ENCODE results near the gene CDH4. TPM values are rescaled to one million over a fixed set of nuclear protein-coding genes. Genes with fewer than 3 reads are reported as not detected.

CDH4 gene
- total and polyA plus RNA-seq, 3 experiments from 2014 or later: 0.22 TPM; not detected in 2

DNA sequence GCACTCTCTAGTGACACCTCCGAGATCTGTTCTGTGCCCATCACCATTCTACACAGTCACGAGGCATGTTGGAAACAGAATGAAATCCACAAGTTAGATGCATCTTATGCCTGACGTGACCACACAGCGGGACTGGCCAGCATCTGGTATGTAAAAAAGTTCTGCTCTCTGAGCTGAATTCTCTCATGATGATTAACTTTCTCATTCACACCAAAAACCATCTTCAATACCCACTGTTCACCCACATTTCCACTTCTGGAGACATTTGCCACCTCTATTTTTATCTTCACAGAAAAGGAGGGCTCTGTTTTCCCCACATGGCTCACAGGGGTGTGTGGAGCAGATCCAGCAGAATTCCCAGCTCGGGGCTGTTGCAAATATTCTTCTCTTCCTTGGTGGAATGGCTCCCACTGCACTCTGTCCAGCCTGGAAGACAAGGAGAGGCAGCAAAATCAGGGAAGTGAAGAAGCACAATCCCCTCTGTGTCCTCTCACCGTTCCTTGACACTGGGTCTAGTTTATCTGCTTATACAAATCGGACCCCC lies 510.2 kb downstream of the CDH4 start:
- no peak for DNase-seq
- peaks cover 4 to 5% of the 10 kb centered on the region in 2 donors for H3K27me3 Mint-ChIP-seq
- POLR2A ChIA-PET: no interaction called here

DNA sequence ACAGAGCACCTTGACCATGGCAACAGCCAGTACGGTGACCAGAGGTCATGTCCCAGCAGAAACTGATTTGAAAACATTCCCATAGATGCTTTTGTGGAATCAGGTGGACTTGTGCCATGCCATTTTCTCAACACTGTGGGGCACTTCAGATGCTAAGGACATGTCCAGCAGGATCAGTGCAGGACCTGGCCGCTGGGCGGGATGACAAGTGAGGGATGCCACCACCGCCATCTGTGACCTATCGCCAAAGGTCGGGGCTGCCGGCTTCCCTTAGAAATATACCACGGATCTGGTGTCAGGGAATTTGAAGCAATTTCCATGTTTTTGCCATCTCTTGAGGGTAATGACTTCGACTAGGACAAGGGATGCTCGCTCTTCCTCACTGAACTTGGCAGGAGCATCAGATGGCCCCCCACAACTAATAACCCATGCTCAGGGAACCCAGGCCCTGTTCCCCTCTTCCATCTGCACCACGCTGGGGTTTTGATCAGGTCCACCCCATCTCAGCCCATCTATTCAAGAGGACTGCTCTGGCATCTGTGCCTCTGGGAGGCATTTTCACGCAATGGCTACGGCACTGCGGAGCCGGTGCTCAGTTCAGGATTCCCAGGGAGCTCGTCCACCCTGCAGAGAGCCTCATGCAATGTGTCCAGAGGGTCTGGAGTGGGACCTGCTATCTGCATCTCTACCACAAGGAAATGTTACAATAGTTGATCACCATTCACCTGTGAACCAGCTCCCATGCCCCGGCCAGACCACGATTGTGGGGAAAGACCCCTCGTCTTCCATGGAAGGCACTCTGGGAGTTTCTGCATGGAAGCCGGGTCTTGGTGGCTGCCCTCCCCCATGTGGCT lies 511.1 kb downstream of the CDH4 start:
- Histone ChIP-seq H3K9me3 (ENCODE audit: low read length) (no peaks in the 10 kb centered on the region), H3K4me3 (ENCODE audit: low read length) (no peak overlapping the region), H3K27ac (ENCODE audit: low read depth, low read length) (no peak overlapping the region), H3K36me3 (ENCODE audit: insufficient read depth, low read length) (no peaks in the 10 kb centered on the region), H3K4me1 (ENCODE audit: insufficient read depth, low read length) (no peaks in the 10 kb centered on the region), H3K27me3 (ENCODE audit: insufficient read depth, low read length, poor library complexity, severe bottlenecking) (no peaks in the 10 kb centered on the region)
- H3K9me3 Mint-ChIP-seq: no peaks in the 10 kb centered on the region
- ChIA-PET CTCF (no interaction called here), POLR2A (no interaction called here)
- peaks cover 4 to 5% of the 10 kb centered on the region in 2 donors for H3K27me3 Mint-ChIP-seq
- DNase-seq: no peak
- no peaks in the 10 kb centered on the region for H3K4me1 Mint-ChIP-seq
- H3K36me3 Mint-ChIP-seq: no peaks in the 10 kb centered on the region
- no peak overlapping the region for H3K4me3 Mint-ChIP-seq
- no peak overlapping the region for H3K27ac Mint-ChIP-seq

More for the DNA sequence above, 510.2 kb downstream of the CDH4 start:
- CTCF ChIA-PET: no interaction called here
- H3K9me3 Mint-ChIP-seq: no peaks in the 10 kb centered on the region
- no peak overlapping the region for H3K27ac Mint-ChIP-seq
- no peaks in the 10 kb centered on the region for H3K4me1 ChIP-seq (ENCODE audit: insufficient read depth, low read length)
- H3K4me3 ChIP-seq (ENCODE audit: low read length): no peak overlapping the region
- no peak overlapping the region for H3K4me3 Mint-ChIP-seq
- no peaks in the 10 kb centered on the region for H3K36me3 Mint-ChIP-seq
- H3K4me1 Mint-ChIP-seq: no peaks in the 10 kb centered on the region
- no peaks in the 10 kb centered on the region for H3K36me3 ChIP-seq (ENCODE audit: insufficient read depth, low read length)
- H3K27me3 ChIP-seq (ENCODE audit: insufficient read depth, low read length, poor library complexity, severe bottlenecking): no peaks in the 10 kb centered on the region
- H3K9me3 ChIP-seq (ENCODE audit: low read length): no peaks in the 10 kb centered on the region
- no peak overlapping the region for H3K27ac ChIP-seq (ENCODE audit: low read depth, low read length)

DNA sequence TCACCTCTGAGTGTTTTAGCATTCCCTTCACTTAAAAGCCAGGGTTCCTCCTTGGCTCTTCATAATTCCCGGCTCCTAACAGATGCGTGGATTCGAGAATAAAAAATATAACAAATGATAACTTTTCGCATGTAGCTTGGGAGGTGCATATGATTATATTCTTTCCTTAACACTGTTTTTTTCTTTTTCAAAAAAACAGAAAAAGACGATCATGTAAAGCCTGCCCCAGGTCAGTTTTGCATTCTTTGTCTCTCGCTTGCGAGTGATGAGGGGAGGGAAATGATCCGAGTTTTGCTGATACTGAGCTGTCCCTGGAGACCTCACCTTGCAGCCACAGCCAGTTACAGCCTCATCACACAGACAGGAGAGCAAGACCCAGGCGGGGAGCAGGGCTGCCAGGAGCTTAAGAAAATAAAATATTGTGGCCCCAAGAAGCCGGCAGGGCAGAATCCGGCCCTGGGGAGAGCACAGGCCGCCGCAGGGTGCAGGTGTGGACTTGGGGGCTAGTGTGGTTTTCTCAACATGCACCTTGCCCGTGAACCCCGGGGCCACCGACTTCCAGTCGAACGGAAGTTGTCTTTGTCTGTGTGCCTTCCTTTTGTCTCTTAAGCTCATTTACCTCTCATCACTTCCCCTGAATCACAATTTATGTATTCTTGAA lies 511.8 kb downstream of the CDH4 start:
- no peak for DNase-seq
- Histone ChIP-seq H3K27ac (ENCODE audit: low read depth, low read length) (no peak overlapping the region), H3K4me3 (ENCODE audit: low read length) (no peak overlapping the region), H3K9me3 (ENCODE audit: low read length) (no peaks in the 10 kb centered on the region), H3K4me1 (ENCODE audit: insufficient read depth, low read length) (no peaks in the 10 kb centered on the region), H3K27me3 (ENCODE audit: insufficient read depth, low read length, poor library complexity, severe bottlenecking) (no peaks in the 10 kb centered on the region), H3K36me3 (ENCODE audit: insufficient read depth, low read length) (no peaks in the 10 kb centered on the region)
- H3K27me3 Mint-ChIP-seq: peaks cover 4 to 5% of the 10 kb centered on the region in 2 donors
- no peaks in the 10 kb centered on the region for H3K4me1 Mint-ChIP-seq
- H3K4me3 Mint-ChIP-seq: no peak overlapping the region
- H3K36me3 Mint-ChIP-seq: no peaks in the 10 kb centered on the region
- no peak overlapping the region for H3K27ac Mint-ChIP-seq
- CTCF ChIA-PET: no interaction called here
- POLR2A ChIA-PET: no interaction called here
- H3K9me3 Mint-ChIP-seq: no peaks in the 10 kb centered on the region

DNA sequence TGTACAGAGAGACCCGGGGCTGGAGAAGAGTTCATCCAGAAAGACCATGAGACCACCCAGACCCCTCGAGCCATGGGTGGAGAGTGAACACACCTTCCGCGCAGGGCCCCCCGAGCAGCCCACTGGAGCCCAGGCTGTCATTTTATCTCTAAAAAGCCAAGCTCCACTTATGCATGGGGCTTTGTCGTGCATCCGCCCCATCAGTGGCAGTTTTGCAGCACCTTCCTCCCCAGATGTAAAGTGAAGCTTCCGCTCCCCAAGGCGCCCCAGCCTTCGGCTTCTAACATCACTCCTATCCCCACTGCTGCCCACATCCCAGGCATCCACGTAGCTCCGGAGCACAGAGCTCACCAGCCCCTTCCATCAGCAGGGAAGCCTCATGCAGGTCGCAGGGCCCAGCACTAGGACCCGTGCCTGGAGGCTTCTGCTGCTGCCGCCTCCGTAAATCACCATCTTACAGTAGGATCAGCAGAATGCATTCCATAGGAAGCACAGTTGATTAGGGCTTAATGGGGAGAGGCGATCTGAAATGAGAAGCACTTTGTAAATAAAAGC lies 512.5 kb downstream of the CDH4 start:
- H3K4me3 Mint-ChIP-seq: no peak overlapping the region
- H3K4me1 ChIP-seq (ENCODE audit: insufficient read depth, low read length): no peaks in the 10 kb centered on the region
- no peaks in the 10 kb centered on the region for H3K27me3 ChIP-seq (ENCODE audit: insufficient read depth, low read length, poor library complexity, severe bottlenecking)
- H3K4me3 ChIP-seq (ENCODE audit: low read length): no peak overlapping the region
- H3K9me3 Mint-ChIP-seq: no peaks in the 10 kb centered on the region
- POLR2A ChIA-PET: no interaction called here
- H3K9me3 ChIP-seq (ENCODE audit: low read length): no peaks in the 10 kb centered on the region
- H3K27ac Mint-ChIP-seq: no peak overlapping the region
- no peak for DNase-seq
- no peaks in the 10 kb centered on the region for H3K4me1 Mint-ChIP-seq
- CTCF ChIA-PET: no interaction called here
- no peak overlapping the region for H3K27ac ChIP-seq (ENCODE audit: low read depth, low read length)
- no peaks in the 10 kb centered on the region for H3K36me3 Mint-ChIP-seq
- H3K27me3 Mint-ChIP-seq: peaks cover 4 to 5% of the 10 kb centered on the region in 2 donors
- no peaks in the 10 kb centered on the region for H3K36me3 ChIP-seq (ENCODE audit: insufficient read depth, low read length)

DNA sequence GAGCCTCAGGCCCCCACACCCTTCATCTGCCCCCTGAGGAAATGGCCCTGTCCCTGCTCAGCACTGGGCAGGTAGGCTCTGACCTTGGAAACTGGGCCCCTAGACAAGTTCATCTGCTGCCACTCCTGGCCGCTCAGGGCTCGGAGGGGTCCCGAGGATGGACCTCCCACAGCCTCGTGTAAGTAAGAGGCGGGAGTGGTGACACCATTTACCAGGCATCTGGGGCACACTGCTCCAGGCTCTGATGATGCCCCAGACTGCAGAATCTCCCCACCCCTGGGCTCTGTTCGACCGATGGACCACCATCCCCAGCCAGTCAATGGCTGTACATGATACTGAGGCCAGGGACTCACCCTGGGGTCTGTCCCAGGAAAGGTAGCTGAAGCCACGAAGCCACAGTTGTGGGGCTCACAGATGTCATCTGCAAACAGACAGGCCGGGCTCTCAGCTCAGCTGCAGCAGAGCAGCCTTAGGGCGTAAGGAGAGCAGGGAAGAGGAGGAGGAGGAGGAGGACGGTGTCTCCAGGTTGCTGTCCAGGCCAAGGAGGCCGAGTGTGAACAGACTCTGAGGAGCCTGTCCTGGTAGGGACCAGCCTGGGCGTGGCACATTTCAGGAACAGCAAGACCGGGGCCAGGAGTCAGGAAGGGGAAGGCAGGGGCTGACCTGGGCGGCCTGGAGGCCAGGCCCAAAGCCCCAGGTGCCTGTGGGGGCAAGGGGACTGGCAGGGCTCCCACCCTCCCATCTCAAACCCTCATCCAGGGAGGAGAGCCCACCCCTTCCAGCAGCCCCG lies 513.2 kb downstream of the CDH4 start:
- Mint-ChIP-seq H3K4me3 (no peak overlapping the region), H3K27ac (no peak overlapping the region), H3K27me3 (peaks cover 4 to 5% of the 10 kb centered on the region in 2 donors), H3K4me1 (no peaks in the 10 kb centered on the region), H3K36me3 (no peaks in the 10 kb centered on the region), H3K9me3 (no peaks in the 10 kb centered on the region)
- Histone ChIP-seq H3K36me3 (ENCODE audit: insufficient read depth, low read length) (no peaks in the 10 kb centered on the region), H3K4me3 (ENCODE audit: low read length) (no peak overlapping the region), H3K9me3 (ENCODE audit: low read length) (no peaks in the 10 kb centered on the region), H3K27ac (ENCODE audit: low read depth, low read length) (no peak overlapping the region), H3K27me3 (ENCODE audit: insufficient read depth, low read length, poor library complexity, severe bottlenecking) (no peaks in the 10 kb centered on the region), H3K4me1 (ENCODE audit: insufficient read depth, low read length) (no peaks in the 10 kb centered on the region)
- ChIA-PET POLR2A (no interaction called here), CTCF (no interaction called here)
- no peak for DNase-seq

DNA sequence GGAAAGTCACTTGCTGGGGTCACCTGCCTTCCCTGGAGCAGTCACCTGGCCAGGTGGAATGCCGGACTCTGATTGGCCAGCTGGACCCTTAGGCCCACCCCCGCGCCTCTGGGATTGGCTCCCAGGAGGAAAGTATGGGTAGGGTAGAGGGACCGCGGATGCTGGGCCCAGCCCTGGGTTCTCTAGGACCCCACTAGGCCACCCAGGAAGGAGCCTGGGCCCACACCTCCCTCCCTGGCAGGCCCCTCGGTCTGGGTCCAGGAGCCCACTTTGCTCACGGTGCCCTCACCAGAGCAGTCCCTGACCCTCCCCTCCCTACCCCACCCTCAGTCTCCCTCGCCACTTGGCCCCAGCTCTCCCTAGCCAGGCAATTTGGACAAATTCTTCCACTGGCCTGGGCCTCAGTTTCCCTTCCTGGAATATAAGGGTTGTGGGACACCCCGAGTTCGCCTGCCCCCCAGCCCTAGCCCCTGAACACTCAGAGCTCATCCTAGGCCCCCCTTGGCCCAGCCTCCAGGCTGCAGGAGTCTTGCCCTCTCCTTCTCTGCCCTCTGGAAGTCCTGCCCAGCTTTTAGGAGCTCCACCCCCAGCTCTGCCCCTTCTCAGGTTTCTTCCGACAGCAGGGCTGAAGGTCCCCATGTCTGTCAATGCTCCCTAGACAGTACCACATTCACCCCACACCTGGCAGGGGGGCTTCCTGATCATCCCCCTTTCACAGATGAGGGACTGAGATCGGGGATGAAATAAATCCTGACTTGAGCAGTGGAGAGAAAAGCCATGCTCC lies 514.0 kb downstream of the CDH4 start:
- H3K4me1 ChIP-seq (ENCODE audit: insufficient read depth, low read length): no peaks in the 10 kb centered on the region
- no peaks in the 10 kb centered on the region for H3K9me3 Mint-ChIP-seq
- CTCF ChIA-PET: no interaction called here
- no peak overlapping the region for H3K4me3 ChIP-seq (ENCODE audit: low read length)
- H3K27me3 Mint-ChIP-seq: peaks cover 4 to 5% of the 10 kb centered on the region in 2 donors
- no peak overlapping the region for H3K27ac Mint-ChIP-seq
- no peaks in the 10 kb centered on the region for H3K9me3 ChIP-seq (ENCODE audit: low read length)
- H3K27me3 ChIP-seq (ENCODE audit: insufficient read depth, low read length, poor library complexity, severe bottlenecking): no peaks in the 10 kb centered on the region
- no peaks in the 10 kb centered on the region for H3K36me3 Mint-ChIP-seq
- no peak overlapping the region for H3K4me3 Mint-ChIP-seq
- POLR2A ChIA-PET: no interaction called here
- H3K36me3 ChIP-seq (ENCODE audit: insufficient read depth, low read length): no peaks in the 10 kb centered on the region
- no peak for DNase-seq
- no peak overlapping the region for H3K27ac ChIP-seq (ENCODE audit: low read depth, low read length)
- H3K4me1 Mint-ChIP-seq: no peaks in the 10 kb centered on the region

DNA sequence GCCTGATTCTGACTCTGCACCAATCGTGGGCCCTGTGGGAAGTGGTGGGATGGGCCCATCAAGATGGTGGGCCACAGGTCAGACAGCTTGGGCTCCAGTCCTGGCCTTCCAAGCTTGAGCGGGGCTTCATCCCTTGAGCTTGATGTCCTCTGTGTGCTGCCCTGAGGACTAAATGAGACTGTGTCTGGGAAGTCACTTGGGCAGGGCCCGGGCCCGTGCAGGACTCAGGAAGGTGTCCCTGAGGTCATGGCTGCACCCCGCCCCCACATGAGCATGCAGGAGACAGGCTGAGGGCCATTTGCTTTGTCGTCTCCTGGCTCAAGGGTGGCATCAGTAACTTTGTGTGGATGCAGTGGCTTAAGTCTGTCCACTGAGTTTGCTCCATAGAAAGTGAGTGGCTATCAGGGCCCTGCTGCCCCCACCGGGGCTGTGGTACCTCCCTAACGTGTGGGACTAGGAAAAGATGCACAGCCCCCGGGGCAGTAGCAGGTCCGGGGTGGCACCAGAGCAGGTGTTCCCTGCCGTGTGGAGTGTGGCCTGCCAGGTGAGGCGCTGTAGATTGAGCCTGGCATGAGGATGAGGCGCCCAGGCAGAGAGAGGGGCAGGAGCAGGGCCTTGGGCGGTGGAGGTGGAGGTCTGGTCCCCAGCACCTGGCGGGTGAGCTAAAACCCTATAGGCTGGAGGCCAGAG lies 515.0 kb downstream of the CDH4 start:
- no peak overlapping the region for H3K27ac ChIP-seq (ENCODE audit: low read depth, low read length)
- no peak for DNase-seq
- Mint-ChIP-seq H3K27me3 (peaks cover 4 to 5% of the 10 kb centered on the region in 2 donors), H3K9me3 (no peaks in the 10 kb centered on the region), H3K4me1 (no peaks in the 10 kb centered on the region), H3K27ac (no peak overlapping the region), H3K36me3 (no peaks in the 10 kb centered on the region), H3K4me3 (no peak overlapping the region)
- no peaks in the 10 kb centered on the region for H3K4me1 ChIP-seq (ENCODE audit: insufficient read depth, low read length)
- no peaks in the 10 kb centered on the region for H3K9me3 ChIP-seq (ENCODE audit: low read length)
- H3K4me3 ChIP-seq (ENCODE audit: low read length): no peak overlapping the region
- ChIA-PET CTCF (no interaction called here), POLR2A (no interaction called here)
- no peaks in the 10 kb centered on the region for H3K27me3 ChIP-seq (ENCODE audit: insufficient read depth, low read length, poor library complexity, severe bottlenecking)
- no peaks in the 10 kb centered on the region for H3K36me3 ChIP-seq (ENCODE audit: insufficient read depth, low read length)
